ENCODE data around the gene HHATL.

HHATL gene

DNA sequence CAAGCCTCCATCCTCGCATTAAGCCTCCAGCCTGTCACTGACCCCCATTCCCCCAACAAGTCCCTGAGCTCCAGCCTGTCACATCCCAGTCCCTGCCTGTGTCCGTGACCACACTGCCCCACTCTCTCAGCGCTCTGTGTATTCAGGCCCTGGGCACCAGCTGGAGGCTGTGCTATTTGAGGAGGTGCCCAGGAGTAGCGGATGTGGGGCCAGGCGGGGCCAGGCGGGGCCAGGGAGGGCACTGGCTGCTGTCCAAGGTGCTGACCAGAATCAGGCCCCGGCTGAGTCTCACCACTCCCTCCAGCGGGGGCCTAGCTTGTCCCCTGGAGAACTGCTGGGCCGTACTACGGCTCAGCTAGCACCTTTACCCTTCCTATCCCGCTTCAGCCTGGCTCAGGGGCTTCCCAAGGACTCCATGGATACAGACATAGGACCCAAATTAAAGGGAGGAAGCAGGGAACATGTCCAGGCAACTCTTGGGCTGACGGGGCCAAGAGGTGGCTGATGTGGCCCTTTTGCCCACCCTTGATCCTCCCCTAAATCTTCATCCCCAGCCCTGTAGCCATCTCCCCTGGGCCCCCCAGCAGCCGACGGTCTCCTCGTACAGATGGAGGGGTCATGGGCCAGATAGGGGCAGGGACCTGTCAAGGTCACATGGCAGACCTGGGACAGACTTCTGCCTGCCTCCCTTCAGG is 1.1 kb downstream of the HHATL start:
- TF ChIP-seq CTCF (IDR thresholded peaks at IDR 0.05; ENCODE audit: insufficient read depth, missing control alignments): no peak
- DNase-seq (ENCODE audit: insufficient read length, low spot score) (no peak), FAIRE-seq (no peak)

GRCh38 chr3:42700366-42701288 is 2.0 kb downstream of the HHATL start:
- TF ChIP-seq CTCF (IDR thresholded peaks at IDR 0.05; ENCODE audit: insufficient read depth, missing control alignments): no peak
- no peak for FAIRE-seq
- DNase-seq (ENCODE audit: insufficient read length, low spot score): no peak

- DNase-seq (ENCODE audit: insufficient read length, low spot score): no peak
- no peak for TF ChIP-seq CTCF (IDR thresholded peaks at IDR 0.05; ENCODE audit: insufficient read depth, missing control alignments)
- FAIRE-seq: no peak
Measured at GRCh38 chr3:42699511-42699971, 3.1 kb downstream of the HHATL start.

GRCh38 chr3:42698911-42699230 is 3.7 kb downstream of the HHATL start:
- FAIRE-seq (no peak), DNase-seq (ENCODE audit: insufficient read length, low spot score) (no peak)
- no peak for TF ChIP-seq CTCF (IDR thresholded peaks at IDR 0.05; ENCODE audit: insufficient read depth, missing control alignments)

GRCh38 chr3:42698216-42698910 is 4.2 kb downstream of the HHATL start:
- no peak for DNase-seq (ENCODE audit: insufficient read length, low spot score)
- no peak for TF ChIP-seq CTCF (IDR thresholded peaks at IDR 0.05; ENCODE audit: insufficient read depth, missing control alignments)
- no peak for FAIRE-seq

DNA sequence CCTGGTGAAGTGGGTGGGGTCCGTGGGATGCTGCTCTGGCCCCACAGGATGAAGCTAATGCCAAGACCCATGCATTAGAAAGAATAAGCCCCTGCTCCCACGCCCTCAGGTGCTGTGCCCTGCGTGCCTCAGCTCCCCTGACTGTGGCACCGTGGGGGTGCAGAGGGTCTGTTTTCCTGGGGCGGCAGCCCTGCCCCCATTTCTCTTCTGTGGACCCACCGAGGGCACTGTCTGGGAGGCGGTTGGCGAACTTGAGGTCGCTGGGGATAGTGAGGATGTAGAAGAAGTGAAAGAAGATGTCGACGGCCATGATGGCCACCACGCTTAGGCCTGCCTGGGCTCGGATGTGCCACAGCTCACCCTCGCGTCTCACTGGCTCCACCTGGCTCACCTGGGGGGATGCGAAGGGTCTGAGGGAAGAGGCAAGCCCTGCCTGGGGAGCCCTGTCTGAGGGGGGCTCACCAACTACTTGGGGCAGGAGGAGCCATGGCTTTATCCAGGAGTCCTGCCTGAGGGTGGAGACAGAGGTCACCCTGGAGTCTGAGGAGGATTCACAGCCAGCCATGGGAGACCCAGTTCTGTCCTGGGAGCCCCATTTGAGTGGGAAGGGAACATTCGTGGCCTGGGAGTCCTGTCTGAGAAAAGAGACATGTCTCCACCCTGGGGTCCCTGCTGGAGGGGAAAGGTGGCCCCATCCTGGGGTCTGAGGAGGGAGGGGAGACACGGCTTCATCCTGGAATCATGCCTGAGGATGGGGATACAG is 5.1 kb downstream of the HHATL start:
- TF ChIP-seq CTCF (IDR thresholded peaks at IDR 0.05; ENCODE audit: insufficient read depth, missing control alignments): no peak
- no peak for FAIRE-seq
- no peak for DNase-seq (ENCODE audit: insufficient read length, low spot score)

Data from D721Med (cell line).